ENCODE measurements around the gene SCLT1. TPM values are rescaled to one million over a fixed set of nuclear protein-coding genes. Genes with fewer than 3 reads are reported as not detected.

SCLT1 gene
- polyA plus RNA-seq, 2 of the 4 experiments (the other 2 are of a cell fraction): 7.4 to 12.1 TPM

DNA sequence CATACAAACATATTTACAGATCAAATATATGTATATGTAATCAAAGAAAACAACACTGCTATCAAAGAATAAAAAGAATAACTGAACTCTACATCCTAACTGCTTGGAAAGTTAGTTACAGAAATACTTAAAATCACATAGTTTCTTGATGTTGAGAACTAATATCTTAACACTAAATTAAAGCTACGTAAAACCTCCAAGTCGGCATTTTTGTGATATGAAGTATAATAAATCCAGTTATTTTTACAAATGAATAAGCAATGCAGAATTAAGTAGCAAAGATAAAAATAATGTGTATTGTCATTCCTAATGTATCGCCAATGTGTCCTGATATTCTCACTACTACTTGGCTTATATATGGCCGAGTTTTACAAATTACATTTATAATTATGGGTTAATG, 215.4 kb downstream of the SCLT1 start:
- ChIA-PET CTCF (no interaction called here), POLR2A (no interaction called here)
- Histone ChIP-seq H3K27ac (no peak overlapping the region), H3K4me2 (no peak overlapping the region), H3K9me3 (no peaks in the 10 kb centered on the region), H3K4me1 (no peaks in the 10 kb centered on the region), H3K4me3 (no peak overlapping the region)
- ATAC-seq (no peak), DNase-seq (ENCODE audit: low read depth in 1 of 2, low spot score in 1 of 2) (no peak), FAIRE-seq (no peak)
- 95% methylated on average over 4 of the region's 4 CpGs for WGBS (ENCODE audit: missing lambda C conversion rate)
- TF ChIP-seq MAFK (IDR thresholded peaks at IDR 0.05; ENCODE audit: partially characterized antibody): peak; percentile 85
- no peak for TF ChIP-seq CTCF (IDR thresholded peaks at IDR 0.05)

DNA sequence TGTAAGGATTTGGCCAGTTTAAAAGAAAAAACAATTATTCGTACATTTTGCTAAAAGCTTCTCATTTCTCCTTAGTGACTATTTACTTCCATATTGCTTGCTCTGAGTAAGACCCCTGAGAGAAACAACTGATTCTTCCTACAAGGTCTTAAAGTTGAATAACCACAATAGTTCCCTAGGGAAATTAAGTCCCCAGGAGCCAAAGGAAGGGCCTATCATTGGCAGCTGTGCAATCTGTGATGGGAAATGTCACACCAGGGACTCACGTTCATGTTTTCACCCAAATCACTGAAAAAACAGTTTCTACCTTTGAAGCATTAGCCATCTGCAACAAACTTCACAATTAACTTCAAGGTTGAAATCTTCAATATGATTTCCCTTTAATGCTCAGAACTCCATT, 217.1 kb downstream of the SCLT1 start:
- Histone ChIP-seq H3K4me3 (no peak overlapping the region), H3K27ac (no peak overlapping the region), H3K4me2 (no peak overlapping the region), H3K9me3 (no peaks in the 10 kb centered on the region), H3K4me1 (peaks cover 17% of the 10 kb centered on the region)
- WGBS (ENCODE audit: missing lambda C conversion rate): 94% methylated on average over 2 of the region's 2 CpGs
- POLR2A ChIA-PET: no interaction called here
- no peak for ATAC-seq
- FAIRE-seq: no peak
- CTCF ChIA-PET: no interaction called here
- TF ChIP-seq FOSB (CRISPR knock-in tag; IDR thresholded peaks at IDR 0.05) (no peak), RARB (CRISPR knock-in tag; IDR thresholded peaks at IDR 0.05) (no peak), KDM5A (IDR thresholded peaks at IDR 0.05) (no peak), ESRRA (IDR thresholded peaks at IDR 0.05; ENCODE audit: borderline replicate concordance, low read length) (no peak), EHF (CRISPR knock-in tag; IDR thresholded peaks at IDR 0.05) (no peak), MAFK (IDR thresholded peaks at IDR 0.05; ENCODE audit: partially characterized antibody) (no peak), MAX (IDR thresholded peaks at IDR 0.05) (no peak), FOSL2 (IDR thresholded peaks at IDR 0.05) (no peak), FOSL2 (CRISPR knock-in tag; IDR thresholded peaks at IDR 0.05) (no peak), CHD2 (IDR thresholded peaks at IDR 0.05; ENCODE audit: low read length, partially characterized antibody) (no peak), ZC3H11A (IDR thresholded peaks at IDR 0.05) (no peak), USF2 (IDR thresholded peaks at IDR 0.05) (no peak), TP53 (CRISPR knock-in tag; IDR thresholded peaks at IDR 0.05) (no peak), PHF8 (IDR thresholded peaks at IDR 0.05; ENCODE audit: borderline replicate concordance, low read depth) (no peak), JUNB (IDR thresholded peaks at IDR 0.05) (no peak), MAZ (IDR thresholded peaks at IDR 0.05; ENCODE audit: borderline replicate concordance, low read depth, low read length) (no peak)
- TF ChIP-seq, protein P1, sequence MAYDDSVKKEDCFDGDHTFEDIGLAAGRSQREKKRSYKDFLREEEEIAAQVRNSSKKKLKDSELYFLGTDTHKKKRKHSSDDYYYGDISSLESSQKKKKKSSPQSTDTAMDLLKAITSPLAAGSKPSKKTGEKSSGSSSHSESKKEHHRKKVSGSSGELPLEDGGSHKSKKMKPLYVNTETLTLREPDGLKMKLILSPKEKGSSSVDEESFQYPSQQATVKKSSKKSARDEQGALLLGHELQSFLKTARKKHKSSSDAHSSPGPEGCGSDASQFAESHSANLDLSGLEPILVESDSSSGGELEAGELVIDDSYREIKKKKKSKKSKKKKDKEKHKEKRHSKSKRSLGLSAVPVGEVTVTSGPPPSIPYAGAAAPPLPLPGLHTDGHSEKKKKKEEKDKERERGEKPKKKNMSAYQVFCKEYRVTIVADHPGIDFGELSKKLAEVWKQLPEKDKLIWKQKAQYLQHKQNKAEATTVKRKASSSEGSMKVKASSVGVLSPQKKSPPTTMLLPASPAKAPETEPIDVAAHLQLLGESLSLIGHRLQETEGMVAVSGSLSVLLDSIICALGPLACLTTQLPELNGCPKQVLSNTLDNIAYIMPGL (CRISPR knock-in tag; IDR thresholded peaks at IDR 0.05; ENCODE audit: borderline replicate concordance): no peak
- TF ChIP-seq, protein P2, sequence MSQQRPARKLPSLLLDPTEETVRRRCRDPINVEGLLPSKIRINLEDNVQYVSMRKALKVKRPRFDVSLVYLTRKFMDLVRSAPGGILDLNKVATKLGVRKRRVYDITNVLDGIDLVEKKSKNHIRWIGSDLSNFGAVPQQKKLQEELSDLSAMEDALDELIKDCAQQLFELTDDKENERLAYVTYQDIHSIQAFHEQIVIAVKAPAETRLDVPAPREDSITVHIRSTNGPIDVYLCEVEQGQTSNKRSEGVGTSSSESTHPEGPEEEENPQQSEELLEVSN (IDR thresholded peaks at IDR 0.05; ENCODE audit: borderline replicate concordance, low read depth): no peak
- TF ChIP-seq, protein P3, sequence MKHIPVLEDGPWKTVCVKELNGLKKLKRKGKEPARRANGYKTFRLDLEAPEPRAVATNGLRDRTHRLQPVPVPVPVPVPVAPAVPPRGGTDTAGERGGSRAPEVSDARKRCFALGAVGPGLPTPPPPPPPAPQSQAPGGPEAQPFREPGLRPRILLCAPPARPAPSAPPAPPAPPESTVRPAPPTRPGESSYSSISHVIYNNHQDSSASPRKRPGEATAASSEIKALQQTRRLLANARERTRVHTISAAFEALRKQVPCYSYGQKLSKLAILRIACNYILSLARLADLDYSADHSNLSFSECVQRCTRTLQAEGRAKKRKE (CRISPR knock-in tag; IDR thresholded peaks at IDR 0.05; ENCODE audit: low read depth): no peak
- DNase-seq (ENCODE audit: low read depth in 1 of 2, low spot score in 1 of 2): no peak

Data from A549 (cell line).